ENCODE data around the gene SLC40A1. TPM values are rescaled to one million over a fixed set of nuclear protein-coding genes. Genes with fewer than 3 reads are reported as not detected.

SLC40A1 gene
- total and polyA plus RNA-seq, 10 of the 15 experiments (the other 5 are each of a cell fraction or from before 2014, with no cell fraction given) = 0.01 to 0.38 (median 0.08) TPM; not detected in 7

DNA sequence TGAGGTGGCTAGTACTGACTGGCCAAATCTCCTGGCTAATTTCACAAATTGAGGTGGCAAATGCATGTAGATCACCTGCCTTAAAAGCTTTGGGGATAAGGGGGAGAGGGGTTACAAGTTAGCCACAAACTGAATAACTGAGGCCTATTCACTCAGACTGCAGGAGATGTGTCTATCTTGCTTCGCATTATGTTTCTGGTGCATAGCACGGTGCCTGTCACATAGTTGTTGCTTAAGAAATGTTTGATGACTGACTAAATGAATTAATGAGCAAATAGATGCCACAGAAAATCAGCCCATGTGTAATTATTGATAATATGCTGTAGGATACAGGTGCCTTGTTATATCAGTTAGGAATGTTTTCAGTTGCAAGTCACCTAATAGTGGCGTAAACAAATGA lies 12.5 kb upstream of the SLC40A1 start:
- Histone ChIP-seq H3K9ac (ENCODE audit: control insufficient read depth, insufficient read depth, low read length) (no peak overlapping the region), H4K20me1 (ENCODE audit: control insufficient read depth, insufficient read depth) (no peaks in the 10 kb centered on the region), H3K27ac (ENCODE audit: control insufficient read depth, insufficient read depth) (no peak overlapping the region), H2AFZ (ENCODE audit: control insufficient read depth, low read depth, low read length) (no peak overlapping the region), H3K27me3 (replicated peaks in 1 of 2; ENCODE audit: control insufficient read depth in 2 of 2, insufficient read depth in 2 of 2, low read length in 1 of 2) (no peaks in the 10 kb centered on the region), H3K79me2 (ENCODE audit: control insufficient read depth, insufficient read depth, low read length) (no peaks in the 10 kb centered on the region), H3K4me3 (no peak overlapping the region), H3K4me1 (ENCODE audit: control insufficient read depth, insufficient read depth, low read length) (no peaks in the 10 kb centered on the region), H3K9me3 (replicated peaks; ENCODE audit: control insufficient read depth, insufficient read depth, low read length) (no peaks in the 10 kb centered on the region), H3K4me2 (ENCODE audit: control insufficient read depth, insufficient read depth) (no peak overlapping the region), H3K36me3 (ENCODE audit: control insufficient read depth in 2 of 2, insufficient read depth in 2 of 2, low read length in 1 of 2) (no peaks in the 10 kb centered on the region)
- SMC1A ChIA-PET (ENCODE audit: uncharacterized antibody, unreplicated experiment) = interaction anchor here (1.3 kb wide), 1 partner anchor 444 kb away, joined by 3 read pairs; no protein-coding TSS in a partner anchor
- no peak for FAIRE-seq
- no peak for DNase-seq (ENCODE audit: low read depth, low spot score)
- in situ Hi-C loops (cut with MboI) = no loop called here
- WGBS (ENCODE audit: insufficient coverage, insufficient replicate concordance, low lambda C conversion rate, missing lambda C conversion rate) = 55% methylated on average over 3 of the region's 3 CpGs
- RAD21 ChIA-PET (ENCODE audit: unreplicated experiment) = no interaction called here
- BruUV-seq (replicated peaks) = no TSS peak
- intact Hi-C loops (cut with micrococcal nuclease; ENCODE audit: unreplicated experiment) = no loop called here
- POLR2A ChIA-PET = no interaction called here
- CTCF ChIA-PET = no interaction called here
- no peak for TF ChIP-seq CREB1 (IDR thresholded peaks at IDR 0.05; ENCODE audit: low read depth)
- no peak for TF ChIP-seq CHD2 (IDR thresholded peaks at IDR 0.05; ENCODE audit: borderline replicate concordance, low read depth, low read length)
- TF ChIP-seq FOXK2 (IDR thresholded peaks at IDR 0.05) = no peak
- ATAC-seq = no peak

DNA sequence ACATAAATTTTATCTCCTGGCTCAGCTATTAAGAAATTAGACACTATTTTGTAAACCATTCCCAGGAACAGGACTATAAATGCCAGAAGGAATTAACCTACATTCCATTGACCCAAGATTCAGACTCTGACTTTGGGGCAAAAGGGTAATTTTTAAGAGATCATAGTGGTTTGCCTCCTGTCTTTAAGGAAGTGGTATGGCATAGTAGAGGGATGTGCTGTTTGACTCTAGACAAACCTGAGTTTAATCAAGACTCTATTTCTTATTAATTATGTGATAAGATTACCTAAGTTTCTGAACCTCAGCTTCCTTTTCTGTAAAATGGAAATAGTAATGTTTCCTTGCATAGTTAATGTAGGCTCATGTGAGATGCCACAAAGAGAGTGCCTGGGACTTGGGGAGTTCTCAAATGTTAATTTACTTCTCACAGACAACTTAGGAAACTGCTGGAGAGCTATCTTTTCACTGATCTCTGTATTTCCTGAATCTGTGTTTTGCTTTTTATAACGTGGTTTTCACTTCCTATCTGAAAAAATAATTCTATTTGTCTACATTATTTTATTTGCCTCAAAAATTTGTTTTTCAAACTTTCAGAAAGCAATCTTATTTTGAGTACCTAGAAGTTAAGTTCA lies 11.9 kb upstream of the SLC40A1 start:
- H3K4me1 ChIP-seq (ENCODE audit: control insufficient read depth, insufficient read depth, low read length) = no peaks in the 10 kb centered on the region
- SMC1A ChIA-PET (ENCODE audit: uncharacterized antibody, unreplicated experiment) = interaction anchor here (1.3 kb wide), 1 partner anchor 444 kb away, joined by 3 read pairs; no protein-coding TSS in a partner anchor
- H3K9ac ChIP-seq (ENCODE audit: control insufficient read depth, insufficient read depth, low read length) = no peak overlapping the region
- H3K9me3 ChIP-seq (replicated peaks; ENCODE audit: control insufficient read depth, insufficient read depth, low read length) = no peaks in the 10 kb centered on the region
- ATAC-seq (no peak), DNase-seq (ENCODE audit: low read depth, low spot score) (no peak), FAIRE-seq (no peak)
- no peaks in the 10 kb centered on the region for H4K20me1 ChIP-seq (ENCODE audit: control insufficient read depth, insufficient read depth)
- no peak overlapping the region for H3K27ac ChIP-seq (ENCODE audit: control insufficient read depth, insufficient read depth)
- in situ Hi-C loops (cut with MboI) = no loop called here
- H3K4me3 ChIP-seq = no peak overlapping the region
- WGBS (ENCODE audit: insufficient coverage, insufficient replicate concordance, low lambda C conversion rate, missing lambda C conversion rate) = 5% methylated on average over 1 of the region's 1 CpG
- CTCF ChIA-PET = no interaction called here
- no peaks in the 10 kb centered on the region for H3K79me2 ChIP-seq (ENCODE audit: control insufficient read depth, insufficient read depth, low read length)
- RAD21 ChIA-PET (ENCODE audit: unreplicated experiment) = no interaction called here
- no peaks in the 10 kb centered on the region for H3K27me3 ChIP-seq (replicated peaks in 1 of 2; ENCODE audit: control insufficient read depth in 2 of 2, insufficient read depth in 2 of 2, low read length in 1 of 2)
- no peaks in the 10 kb centered on the region for H3K36me3 ChIP-seq (ENCODE audit: control insufficient read depth in 2 of 2, insufficient read depth in 2 of 2, low read length in 1 of 2)
- no peak overlapping the region for H3K4me2 ChIP-seq (ENCODE audit: control insufficient read depth, insufficient read depth)
- BruUV-seq (replicated peaks) = no TSS peak
- no peak overlapping the region for H2AFZ ChIP-seq (ENCODE audit: control insufficient read depth, low read depth, low read length)
- POLR2A ChIA-PET = no interaction called here
- intact Hi-C loops (cut with micrococcal nuclease; ENCODE audit: unreplicated experiment) = no loop called here
- TF ChIP-seq BHLHE40 (IDR thresholded peaks at IDR 0.05; ENCODE audit: borderline replicate concordance in 1 of 2, low read depth in 2 of 2, low read length in 1 of 2) = no peak
- no peak for TF ChIP-seq IKZF1 (conservative IDR thresholded peaks at IDR 0.05)
- TF ChIP-seq, protein P1, sequence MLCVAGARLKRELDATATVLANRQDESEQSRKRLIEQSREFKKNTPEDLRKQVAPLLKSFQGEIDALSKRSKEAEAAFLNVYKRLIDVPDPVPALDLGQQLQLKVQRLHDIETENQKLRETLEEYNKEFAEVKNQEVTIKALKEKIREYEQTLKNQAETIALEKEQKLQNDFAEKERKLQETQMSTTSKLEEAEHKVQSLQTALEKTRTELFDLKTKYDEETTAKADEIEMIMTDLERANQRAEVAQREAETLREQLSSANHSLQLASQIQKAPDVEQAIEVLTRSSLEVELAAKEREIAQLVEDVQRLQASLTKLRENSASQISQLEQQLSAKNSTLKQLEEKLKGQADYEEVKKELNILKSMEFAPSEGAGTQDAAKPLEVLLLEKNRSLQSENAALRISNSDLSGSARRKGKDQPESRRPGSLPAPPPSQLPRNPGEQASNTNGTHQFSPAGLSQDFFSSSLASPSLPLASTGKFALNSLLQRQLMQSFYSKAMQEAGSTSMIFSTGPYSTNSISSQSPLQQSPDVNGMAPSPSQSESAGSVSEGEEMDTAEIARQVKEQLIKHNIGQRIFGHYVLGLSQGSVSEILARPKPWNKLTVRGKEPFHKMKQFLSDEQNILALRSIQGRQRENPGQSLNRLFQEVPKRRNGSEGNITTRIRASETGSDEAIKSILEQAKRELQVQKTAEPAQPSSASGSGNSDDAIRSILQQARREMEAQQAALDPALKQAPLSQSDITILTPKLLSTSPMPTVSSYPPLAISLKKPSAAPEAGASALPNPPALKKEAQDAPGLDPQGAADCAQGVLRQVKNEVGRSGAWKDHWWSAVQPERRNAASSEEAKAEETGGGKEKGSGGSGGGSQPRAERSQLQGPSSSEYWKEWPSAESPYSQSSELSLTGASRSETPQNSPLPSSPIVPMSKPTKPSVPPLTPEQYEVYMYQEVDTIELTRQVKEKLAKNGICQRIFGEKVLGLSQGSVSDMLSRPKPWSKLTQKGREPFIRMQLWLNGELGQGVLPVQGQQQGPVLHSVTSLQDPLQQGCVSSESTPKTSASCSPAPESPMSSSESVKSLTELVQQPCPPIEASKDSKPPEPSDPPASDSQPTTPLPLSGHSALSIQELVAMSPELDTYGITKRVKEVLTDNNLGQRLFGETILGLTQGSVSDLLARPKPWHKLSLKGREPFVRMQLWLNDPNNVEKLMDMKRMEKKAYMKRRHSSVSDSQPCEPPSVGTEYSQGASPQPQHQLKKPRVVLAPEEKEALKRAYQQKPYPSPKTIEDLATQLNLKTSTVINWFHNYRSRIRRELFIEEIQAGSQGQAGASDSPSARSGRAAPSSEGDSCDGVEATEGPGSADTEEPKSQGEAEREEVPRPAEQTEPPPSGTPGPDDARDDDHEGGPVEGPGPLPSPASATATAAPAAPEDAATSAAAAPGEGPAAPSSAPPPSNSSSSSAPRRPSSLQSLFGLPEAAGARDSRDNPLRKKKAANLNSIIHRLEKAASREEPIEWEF (IDR thresholded peaks at IDR 0.05; ENCODE audit: insufficient replicate concordance, low read depth, low read length) = no peak
- no peak for TF ChIP-seq PAX5 (IDR thresholded peaks at IDR 0.05; ENCODE audit: borderline replicate concordance, low read depth, low read length)
- no peak for TF ChIP-seq ZNF384 (IDR thresholded peaks at IDR 0.05; ENCODE audit: borderline replicate concordance, low read depth, low read length)
- TF ChIP-seq ASH2L (IDR thresholded peaks at IDR 0.05; ENCODE audit: borderline replicate concordance, low read depth) = no peak
- TF ChIP-seq HDAC6 (IDR thresholded peaks at IDR 0.05; ENCODE audit: unreplicated experiment) = no peak
- TF ChIP-seq ATF7 (IDR thresholded peaks at IDR 0.05; ENCODE audit: low read depth) = no peak
- no peak for TF ChIP-seq EZH2 (IDR thresholded peaks at IDR 0.05; ENCODE audit: borderline replicate concordance, control insufficient read depth, low read depth, low read length)

Measured in GM12878 (cell line).